NCI-H446 (cell line): Measurements from ENCODE around the gene PPT2.

Source experiments
- DNase-seq, 2 experiments: peaks; one replicate each; lab custom pipeline; 2025; lab: John Stamatoyannopoulos, UW

PPT2 gene

DNA sequence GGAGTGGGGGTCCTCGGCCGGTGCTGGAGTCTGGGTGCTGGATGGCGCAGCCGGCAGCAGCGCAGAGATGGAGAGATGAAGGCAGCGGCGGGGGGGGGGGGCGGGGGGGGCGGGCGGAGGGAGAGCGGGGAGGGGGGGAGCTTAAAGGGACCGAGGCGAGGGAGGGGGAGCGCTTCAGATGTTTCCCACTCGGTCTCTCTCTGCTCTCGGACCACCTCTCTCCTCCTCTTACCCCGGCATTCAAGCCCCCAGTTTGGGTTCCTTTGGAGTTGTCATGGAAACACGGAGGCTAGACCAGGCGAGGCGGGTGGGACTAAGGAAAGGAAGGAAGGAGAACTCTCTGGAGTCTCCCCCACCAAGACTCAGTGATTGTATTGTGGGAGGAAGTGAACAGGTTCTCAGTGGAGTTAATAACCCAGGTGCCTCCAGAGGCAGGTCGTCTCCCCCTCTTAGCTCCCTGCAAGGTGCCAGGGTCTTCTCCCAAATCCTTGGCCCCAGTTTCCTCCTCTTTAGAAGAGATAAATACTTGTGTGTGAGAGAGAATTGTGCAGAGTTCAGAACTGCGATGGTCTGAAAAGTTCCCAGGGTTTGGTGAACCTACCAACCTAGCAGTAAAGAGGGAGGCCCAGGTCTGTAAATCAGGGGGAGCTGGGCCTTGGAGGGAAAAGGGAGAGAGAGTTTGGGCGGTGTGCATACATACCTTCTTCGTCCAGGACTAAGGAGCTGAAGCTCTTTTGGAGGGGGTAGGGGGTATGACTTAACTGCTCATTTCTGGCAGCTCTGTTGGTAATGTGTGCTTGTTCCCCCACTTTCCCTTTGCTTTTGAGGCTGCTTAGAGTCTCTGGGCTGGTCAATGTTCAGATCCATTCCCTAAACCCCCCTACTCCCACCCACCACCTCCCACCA lies 1.8 kb upstream of the PPT2 start, which contains the start of gene PRRT1:
Gene PRRT1, minus strand, starts transcription at position 77 of the 906 bp plus-strand sequence. CDS start 112 bp downstream, outside the sequence.
- DNase-seq: no peak

DNA sequence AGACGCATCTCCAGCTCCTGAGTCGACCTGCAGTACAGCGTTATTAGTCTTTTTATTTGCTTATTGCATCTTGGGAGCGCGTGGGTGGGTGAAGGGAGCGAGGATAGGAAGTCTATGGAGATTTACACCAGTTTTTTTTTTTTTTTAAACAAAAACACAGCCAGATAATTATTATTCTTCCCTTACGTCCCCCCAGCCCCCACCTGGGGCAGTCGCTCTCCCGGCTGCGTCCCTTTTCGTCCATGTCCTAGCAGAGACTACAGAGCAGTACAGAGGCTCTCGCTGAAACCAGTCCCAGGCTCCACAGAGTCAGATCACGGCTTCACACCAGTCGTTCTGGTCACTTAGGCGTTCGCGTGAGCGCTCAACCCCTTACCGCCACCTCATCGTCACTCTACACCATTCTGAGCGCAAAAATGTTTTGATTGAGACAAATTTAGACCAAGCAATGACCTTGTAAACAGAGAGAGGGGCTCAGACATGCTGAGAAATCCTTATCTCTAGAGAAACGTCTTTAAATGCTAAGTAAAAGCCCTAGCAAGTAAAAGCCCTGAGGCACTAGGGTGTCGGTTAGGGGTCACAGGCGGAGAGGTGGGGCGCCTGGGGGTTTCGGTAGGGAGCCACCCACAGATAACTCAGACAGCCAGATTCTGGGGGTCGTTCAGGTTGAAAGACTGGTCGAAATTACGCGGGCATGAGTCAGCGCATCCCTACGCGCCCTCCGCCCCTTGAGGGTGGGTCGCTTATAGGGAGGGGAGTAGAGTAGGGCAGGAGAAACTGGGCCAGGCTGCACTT lies 975 bp upstream of the PPT2 start:
- DNase-seq: no peak

DNA sequence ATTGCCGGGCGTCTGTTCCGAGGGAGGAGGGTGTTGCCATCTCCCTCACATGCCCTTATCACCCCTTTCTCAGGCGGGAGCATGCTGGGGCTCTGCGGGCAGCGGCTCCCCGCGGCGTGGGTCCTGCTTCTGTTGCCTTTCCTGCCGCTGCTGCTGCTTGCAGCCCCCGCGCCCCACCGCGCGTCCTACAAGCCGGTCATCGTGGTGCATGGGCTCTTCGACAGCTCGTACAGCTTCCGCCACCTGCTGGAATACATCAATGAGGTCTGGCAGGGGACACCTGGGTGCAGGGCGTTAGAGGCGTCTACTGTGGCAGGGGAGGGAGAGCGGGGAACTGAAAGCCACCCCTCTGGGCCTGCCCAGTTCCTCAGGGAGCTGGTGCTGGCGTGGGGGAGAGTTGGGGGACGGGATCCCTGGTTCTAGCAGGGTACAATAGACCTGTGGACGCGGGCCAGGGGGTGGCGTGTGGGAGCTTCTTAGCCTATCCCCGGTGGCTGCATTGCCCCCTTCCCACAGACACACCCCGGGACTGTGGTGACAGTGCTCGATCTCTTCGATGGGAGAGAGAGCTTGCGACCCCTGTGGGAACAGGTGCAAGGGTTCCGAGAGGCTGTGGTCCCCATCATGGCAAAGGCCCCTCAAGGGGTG lies 697 bp downstream of the PPT2 start:
- peak in 1 of 2 experiments; percentile 36 for DNase-seq

DNA sequence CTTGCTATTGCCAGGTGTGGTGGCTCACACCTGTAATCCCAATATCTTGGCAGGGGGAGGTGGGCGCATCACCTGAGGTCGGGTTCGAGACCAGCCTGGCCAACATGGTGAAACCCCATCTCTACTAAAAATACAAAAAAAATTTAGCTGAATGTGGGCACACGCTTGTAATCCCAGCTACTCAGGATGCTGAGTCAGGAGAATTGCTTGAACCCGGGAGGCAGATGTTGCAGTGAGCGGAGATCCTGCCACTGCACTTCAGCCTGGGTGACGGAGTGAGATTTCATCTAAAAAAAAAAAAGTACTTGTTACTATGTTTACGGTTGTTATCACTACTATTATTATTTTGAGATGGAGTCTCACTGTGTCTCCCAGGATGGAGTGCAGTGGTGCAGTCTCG lies 3.0 kb downstream of the PPT2 start:
- DNase-seq: no peak

DNA sequence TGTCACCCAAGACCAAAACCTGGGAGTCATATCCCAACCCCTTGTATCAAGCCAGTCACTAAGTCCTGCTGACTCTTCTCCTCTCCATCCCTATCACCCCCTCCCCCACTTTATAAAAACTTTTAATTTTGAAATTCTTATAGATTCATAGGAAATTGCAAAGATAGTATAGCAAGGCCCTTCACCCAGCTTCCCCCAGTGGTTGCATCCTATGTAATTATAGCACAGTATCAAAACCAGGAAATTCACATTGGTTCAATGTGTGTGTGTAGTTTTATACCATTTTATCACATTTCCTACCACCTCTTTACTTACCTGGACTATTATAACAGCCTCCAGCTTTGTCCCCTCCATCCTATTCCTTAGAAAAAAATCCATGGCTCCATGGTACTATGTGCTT lies 4.1 kb downstream of the PPT2 start:
- DNase-seq: no peak

DNA sequence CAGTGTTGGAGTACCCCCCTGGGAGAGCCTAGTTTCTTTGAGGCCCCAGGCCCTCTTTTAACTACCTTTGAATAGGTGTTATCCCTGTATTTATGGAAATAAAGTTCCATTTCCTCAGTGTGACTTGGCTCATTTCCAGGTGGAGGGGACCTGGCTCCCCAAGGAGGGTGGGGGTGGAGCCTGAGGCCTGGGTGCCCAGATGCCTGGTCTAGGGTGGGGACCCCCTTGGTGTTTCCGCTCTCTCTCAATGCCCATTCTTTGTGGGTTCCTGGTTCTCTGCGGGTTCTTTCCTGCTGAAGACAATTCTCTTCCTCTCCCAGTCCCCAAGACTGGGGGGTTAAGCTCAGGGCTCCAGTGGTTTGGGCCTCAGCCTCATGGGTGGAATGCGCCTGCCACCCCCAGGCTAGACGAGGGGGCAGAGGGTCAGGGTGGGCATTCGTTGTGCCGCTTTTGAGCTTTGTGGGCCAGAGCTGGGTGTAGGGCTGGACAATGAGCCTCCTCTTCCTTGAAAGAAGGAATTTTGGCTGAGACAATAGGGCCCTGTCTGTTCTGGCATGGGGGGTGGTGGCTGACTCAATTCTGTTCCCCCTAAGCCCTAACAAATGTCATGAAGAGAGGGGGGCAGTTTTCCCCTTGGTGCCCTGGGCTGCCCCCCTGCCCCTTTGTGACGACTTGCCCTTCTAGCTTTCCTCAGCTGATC lies 9.8 kb downstream of the PPT2 start:
- DNase-seq: no peak

DNA sequence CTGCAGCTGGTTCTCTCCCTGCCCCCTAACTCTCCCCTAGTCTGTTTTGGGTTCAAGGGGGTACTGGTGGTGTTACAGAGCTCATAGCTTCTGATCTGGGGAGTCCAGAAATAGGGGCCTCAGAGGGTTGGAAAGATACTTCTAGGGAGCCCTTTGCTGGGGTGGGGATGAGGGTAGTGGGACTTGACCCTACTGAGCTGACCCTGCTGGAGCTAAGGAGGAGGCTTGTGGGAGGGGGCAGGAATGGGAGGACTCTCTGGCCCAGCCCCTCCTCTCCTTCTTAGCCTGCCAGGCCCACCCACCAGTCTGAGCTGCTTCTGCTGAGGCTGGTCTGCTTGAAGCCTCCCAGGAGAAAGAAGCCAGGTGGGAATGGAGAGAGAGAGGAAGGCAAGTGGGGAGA lies 10.4 kb downstream of the PPT2 start, which contains the start of gene EGFL8:
Gene EGFL8, plus strand, starts transcription at position 301 of the 400 bp plus-strand sequence. CDS start 1,571 bp downstream, outside the sequence.
- no peak for DNase-seq

DNA sequence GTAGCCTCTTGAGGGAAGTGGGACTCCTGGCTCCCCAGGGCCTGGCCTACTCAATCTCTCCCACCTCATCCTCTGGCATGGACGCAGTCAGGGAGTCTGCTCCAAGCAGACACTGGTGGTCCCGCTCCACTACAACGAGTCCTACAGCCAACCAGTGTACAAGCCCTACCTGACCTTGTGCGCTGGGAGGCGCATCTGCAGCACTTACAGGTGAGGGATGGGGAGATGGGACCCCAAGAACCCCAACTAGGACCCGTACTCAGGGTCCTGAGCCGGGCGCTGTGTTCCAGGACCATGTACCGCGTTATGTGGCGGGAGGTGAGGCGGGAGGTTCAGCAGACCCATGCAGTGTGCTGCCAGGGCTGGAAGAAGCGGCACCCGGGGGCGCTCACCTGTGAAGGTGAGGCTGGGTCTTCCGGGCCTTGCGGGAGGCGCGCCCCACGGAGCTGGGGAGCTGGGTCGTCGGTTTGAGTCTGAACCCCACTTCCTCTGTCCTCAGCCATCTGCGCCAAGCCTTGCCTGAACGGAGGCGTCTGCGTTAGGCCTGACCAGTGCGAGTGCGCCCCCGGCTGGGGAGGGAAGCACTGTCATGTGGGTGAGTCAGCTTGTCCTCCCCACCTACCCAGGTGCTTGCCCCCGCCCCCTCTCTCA lies 12.6 kb downstream of the PPT2 start:
- DNase-seq: no peak

DNA sequence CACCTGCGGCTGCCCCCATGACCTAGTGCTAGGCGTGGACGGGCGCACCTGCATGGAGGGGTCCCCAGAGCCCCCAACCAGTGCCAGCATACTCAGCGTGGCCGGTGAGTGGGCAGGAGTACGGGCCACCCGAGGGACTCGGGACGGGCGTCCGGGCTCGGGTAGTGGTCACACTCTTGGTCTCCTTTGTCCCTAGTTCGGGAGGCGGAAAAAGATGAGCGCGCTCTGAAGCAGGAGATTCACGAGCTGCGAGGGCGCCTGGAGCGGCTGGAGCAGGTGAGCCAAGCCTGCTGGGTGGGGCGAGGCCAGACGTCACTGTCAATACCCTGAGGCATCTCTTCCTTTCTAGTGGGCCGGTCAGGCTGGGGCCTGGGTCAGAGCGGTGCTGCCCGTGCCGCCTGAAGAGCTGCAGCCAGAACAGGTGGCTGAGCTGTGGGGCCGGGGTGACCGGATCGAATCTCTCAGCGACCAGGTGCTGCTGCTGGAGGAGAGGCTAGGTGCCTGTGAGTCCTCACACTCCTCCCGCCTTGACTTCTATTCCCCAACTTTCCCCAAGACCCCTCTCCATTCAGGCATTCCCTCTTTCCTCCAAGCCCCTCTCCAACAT lies 13.3 kb downstream of the PPT2 start:
- DNase-seq: no peak

DNA sequence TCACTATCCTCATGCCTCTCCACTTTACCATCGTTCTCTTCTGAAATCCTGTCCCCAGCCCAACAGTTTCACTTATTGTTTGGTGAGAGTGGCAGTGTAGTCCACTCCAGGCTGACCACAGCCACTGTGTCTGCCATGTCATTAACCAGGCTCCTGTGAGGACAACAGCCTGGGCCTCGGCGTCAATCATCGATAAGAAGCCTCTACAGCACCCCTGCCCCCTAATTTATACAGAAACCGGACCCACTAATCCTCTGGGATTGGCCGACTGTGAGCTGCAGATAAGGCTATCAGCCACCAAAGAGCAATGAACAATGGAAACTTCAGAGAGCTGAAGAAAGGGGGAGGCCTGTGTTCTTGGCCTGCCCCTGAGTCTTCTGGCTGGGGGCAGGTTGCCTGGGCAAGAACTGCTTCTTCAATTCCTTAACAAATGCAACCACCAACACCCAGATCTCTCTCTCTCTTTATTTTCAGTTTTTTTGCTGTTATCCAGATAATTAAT lies 13.9 kb downstream of the PPT2 start:
- no peak for DNase-seq

DNA sequence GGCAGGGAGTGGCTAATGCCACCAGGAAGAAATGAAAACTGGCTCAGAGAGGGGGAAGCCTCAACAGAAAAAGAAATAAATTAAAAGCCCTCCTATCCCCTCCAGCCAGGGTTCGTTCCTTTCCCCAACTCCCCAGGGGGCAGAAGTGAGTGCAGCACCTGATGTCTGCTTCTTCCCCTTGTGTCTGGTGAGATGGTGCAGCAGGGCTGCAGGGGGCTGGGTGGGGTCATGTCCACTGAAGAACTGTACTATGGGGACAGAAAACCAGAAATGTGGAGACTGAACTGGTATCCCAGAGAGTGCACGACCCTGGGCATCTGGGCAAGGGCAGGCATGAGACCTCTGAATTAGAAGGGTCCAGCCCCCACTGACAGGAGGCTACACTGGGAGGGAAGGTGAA lies 14.4 kb downstream of the PPT2 start:
- DNase-seq: no peak

DNA sequence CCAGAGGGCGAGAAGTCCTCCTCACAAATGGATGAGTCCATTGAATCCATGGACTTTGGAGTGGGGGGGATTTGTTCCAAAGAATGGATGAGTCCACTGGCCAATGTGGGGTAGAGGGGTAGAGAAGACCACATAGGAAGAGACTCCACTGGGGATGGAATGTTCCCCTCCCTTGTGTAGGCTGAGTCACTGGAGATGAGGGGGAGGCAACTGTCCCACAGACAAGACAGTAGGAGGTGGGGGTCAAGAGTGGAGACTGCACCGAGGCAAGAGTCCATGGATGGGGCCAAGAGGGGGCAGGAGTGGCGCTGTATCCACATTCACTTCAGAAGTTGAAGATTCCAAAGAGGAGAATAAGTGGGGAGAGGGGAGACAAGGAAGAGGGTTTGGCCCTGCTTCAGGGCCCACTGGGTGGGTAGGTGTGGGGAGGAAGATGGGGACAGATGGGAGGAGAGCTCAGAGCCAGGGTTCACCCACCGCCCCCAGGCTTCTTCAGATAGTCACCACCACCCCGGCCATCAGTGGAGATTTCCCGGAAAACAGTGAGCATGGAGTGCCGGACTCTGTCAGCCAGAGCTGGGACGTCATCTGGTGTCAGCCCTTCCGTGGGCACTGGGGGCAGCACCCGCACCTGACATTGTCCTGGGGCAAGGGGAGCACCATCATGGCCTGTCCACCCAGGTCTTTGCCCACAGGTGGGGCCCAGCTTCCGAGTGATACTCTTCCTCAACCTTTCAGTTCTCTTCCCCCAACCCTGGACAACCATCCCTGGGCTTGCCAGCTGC lies 15.1 kb downstream of the PPT2 start:
- DNase-seq: no peak

DNA sequence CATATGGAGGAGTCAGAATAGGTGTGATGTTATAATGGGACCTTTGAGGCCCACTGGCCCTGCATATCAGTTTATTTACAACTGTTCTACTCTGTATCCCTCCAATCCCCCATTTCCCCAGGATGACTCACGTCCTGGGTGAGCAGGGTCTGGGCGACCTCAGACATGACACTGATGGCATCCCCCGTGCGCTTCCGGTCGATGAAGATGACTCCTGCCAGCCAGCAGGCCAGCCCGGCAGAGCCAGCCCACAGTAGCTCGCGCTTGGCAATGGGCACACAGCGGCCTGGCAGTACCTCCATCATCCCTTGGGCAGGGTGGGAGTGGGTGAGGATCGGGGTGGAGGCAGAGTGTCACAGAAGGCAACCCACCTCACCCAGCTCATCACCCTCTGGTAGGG lies 16.4 kb downstream of the PPT2 start:
- DNase-seq: no peak

DNA sequence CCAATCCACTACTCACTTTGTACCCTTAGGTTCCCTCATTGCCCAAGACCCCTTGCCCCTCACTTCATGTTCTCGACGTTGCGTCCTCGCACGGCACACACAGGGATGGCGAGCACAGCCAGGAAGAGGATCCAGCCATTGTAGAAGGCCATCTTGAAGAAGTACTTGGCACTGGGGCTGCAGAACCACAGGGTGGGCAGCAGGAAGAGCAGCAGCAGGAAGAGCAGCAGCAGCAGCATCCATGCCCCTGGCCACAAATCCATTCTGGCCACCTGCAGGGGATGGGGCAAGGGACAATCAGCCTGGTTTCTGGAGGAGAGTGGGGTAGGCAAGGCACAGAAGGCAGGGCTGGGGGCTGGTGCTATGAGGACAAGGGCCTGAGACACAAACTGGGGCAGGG lies 17.3 kb downstream of the PPT2 start:
- DNase-seq: no peak

DNA sequence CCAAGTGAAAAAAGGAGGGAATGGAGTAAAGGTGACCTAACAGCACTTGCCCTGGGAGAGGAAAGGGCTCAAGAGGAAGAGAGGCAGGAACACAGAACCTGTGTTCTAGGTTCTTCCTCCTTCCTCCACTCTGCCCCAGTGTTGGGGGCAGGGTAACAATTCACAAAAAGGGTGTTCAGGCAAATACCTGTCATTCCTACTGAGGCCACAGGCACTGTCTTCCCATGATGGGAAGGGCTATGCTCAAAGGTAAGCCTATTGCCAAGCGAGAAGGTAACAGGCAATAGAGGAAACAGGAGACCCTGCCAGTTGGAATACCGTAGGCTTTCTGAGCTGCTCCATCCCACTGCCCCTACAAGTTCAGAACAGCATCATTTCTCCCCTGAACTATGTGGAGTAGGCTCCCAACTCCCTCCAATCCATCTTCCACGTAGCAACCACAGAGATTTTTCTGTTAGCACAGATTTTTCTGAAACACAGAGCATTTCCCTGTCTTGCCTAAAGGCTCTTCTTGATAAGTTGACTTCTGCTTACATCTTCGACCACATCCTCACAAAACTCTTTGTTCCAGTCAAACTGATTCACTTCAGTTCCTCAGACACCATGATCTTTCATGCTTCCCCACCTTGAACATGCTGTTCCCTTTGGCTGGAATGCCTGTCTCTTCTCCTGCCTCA lies 19.2 kb downstream of the PPT2 start:
- no peak for DNase-seq

DNA sequence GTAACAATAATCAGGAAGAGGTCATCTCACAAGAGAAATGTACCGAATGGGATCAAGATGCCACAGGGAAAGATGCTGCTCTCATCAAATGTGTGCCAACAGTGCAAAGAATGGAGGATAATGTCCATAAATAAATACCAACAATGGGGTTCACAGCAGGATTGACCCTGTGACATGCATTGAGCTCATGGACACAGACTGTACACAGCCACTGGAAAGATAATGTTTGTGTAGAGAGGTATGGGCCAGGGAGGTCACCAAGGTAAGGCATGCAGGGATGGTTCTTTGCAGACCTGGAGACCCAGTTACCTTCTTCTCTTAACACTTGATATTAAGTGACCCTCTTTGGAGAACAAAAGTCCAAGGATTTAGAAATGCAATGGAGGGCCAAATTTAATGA lies 20.5 kb downstream of the PPT2 start:
- no peak for DNase-seq

DNA sequence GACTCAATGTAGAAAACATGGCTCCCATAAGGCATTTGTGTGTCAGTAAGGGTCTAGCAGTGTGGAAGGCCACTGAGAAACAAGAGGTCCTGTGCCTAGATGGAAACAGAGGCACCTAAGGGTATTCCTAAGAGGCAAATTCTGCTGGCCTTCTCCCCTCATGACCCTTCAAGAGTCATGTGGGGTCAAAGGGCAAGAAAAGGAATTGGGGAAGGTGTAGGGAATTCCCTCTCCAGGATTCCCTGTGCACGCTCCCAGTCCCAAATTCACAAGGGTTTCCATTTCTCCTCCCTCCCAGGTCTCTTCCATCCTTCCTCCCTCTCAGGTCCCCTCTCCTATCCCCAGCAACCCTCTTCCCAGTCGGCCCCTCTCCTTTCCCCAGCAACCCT lies 21.4 kb downstream of the PPT2 start:
- no peak for DNase-seq

DNA sequence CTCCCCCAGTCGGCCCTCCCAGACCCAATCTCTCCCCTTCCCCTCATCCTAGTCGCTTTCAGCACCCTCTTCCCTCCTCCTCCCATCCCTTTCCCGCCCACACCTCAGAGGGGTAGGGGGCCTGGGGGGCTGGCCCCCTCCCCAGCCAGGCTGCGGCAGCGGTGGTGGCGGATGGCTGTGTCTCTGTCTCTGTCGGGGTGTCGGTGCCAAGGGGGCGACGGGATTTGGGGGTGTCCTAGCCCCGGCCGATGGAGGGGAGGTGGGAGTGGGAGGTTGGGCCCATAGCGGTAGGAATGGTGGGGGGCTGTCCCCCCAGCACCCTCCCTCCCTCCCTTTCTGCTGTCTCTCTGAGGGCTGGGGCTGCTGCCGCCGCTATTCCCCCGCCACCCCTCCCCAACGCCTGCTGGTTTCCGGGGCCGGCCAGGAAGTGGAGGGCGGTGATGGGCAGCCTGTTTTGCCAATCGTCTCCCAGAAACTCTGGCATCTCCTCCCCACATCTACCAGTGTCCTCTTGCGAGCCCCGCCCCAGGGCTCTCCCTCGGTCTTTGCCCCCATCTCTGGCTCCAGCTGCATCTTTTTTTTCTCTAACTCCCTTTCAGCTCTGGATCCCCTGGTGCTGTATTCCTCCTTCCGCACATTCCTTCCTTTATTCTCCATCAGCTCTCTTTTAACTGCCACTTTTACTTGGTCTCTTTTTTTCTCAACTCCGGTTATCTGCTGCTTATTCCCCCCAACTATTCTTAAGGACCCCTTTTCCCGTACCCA lies 22.0 kb downstream of the PPT2 start, which contains the start of gene AGPAT1:
Gene AGPAT1, minus strand, starts transcription at position 374 of the 765 bp plus-strand sequence. CDS start 4,588 bp downstream, outside the sequence.
- peak; percentile 92 to 95 for DNase-seq
